K562 (cell line): Measurements from ENCODE around the gene TLE6.

Experiments used
- AFF1 ChIP-seq, 2 experiments: fragments of 450-650 bp; IDR thresholded peaks; 2 replicates each; pipeline ENCODE4 v1.6.1; 2018; ENCODE audit warnings: mild to moderate bottlenecking in 2 of 2, low read depth in 1 of 2; ENCODE audit not compliant: partially characterized antibody in 2 of 2
- CBX1 ChIP-seq: sonication (generic); IDR thresholded peaks from 2 replicates; pipeline ENCODE4 v1.6.1; 2016; ENCODE audit warnings: antibody characterized with exemption, low read depth, mild to moderate bottlenecking
- HDAC2 ChIP-seq: fragments of 450-650 bp; IDR thresholded peaks from 2 replicates; pipeline ENCODE4 v1.6.1; 2016; ENCODE audit warnings: mild to moderate bottlenecking
- LEF1 ChIP-seq: fragments of 450-650 bp; IDR thresholded peaks from 2 replicates; pipeline ENCODE4 v1.6.1; 2016; ENCODE audit warnings: mild to moderate bottlenecking
- MYC ChIP-seq, 2 experiments: fragments of 250-450 bp in 1 of 2; sonication (Bioruptor Pico) in 1 of 2; IDR thresholded peaks; 2 replicates each; pipeline versions ENCODE4 v1.5.1 to v1.6.1; 2012 to 2021; ENCODE audit warnings: low read depth in 2 of 2, borderline replicate concordance in 1 of 2, improper control_type of control experiment in 1 of 2, low read length in 1 of 2, mild to moderate bottlenecking in 1 of 2, moderate library complexity in 1 of 2
- NR2C2 ChIP-seq, 2 experiments: fragments of 200-800 bp in 1 of 2; sonication (Bioruptor generic) in 1 of 2; sonication (generic) in 1 of 2; formaldehyde crosslinking in 1 of 2; IDR thresholded peaks; 2 replicates each; pipeline versions ENCODE4 v1.6.1 to v1.8.0; 2016 to 2022; ENCODE audit warnings: mild to moderate bottlenecking in 1 of 2, missing compliant biosample characterization in 1 of 2, missing genetic modification characterization in 1 of 2, missing genetic modification reagents in 1 of 2
- SP1 ChIP-seq: sonication (generic); formaldehyde crosslinking; IDR thresholded peaks from 2 replicates; pipeline ENCODE4 v1.8.1; 2022; ENCODE audit warnings: mild to moderate bottlenecking, missing genetic modification reagents
- ZBTB1 ChIP-seq: sonication (generic); formaldehyde crosslinking; IDR thresholded peaks from 2 replicates; pipeline ENCODE4 v1.8.1; 2023; ENCODE audit warnings: missing genetic modification reagents, low read depth, mild to moderate bottlenecking, borderline replicate concordance
- ZBTB43 ChIP-seq: sonication (generic); formaldehyde crosslinking; IDR thresholded peaks from 2 replicates; pipeline ENCODE4 v1.8.0; 2023; ENCODE audit warnings: mild to moderate bottlenecking, missing genetic modification reagents
- TF ChIP-seq, protein P1 (sequence below), 3 experiments: IDR thresholded peaks in 2 of 3; conservative IDR thresholded peaks in 1 of 3; 2 replicates each; pipeline ENCODE4 v1.5.1; 2011 to 2012; ENCODE audit warnings: low read length in 3 of 3, mild to moderate bottlenecking in 3 of 3, control low read depth in 2 of 3, improper control_type of control experiment in 1 of 3, inconsistent platforms in 1 of 3, low read depth in 1 of 3, mixed read lengths in 1 of 3, moderate library complexity in 1 of 3; ENCODE audit not compliant: insufficient read depth in 2 of 3
- TF ChIP-seq, protein P2 (sequence below), 2 experiments: fragments of 450-650 bp; conservative IDR thresholded peaks; 2 replicates each; pipeline ENCODE4 v1.6.1; 2017; ENCODE audit warnings: mild to moderate bottlenecking in 2 of 2, moderate library complexity in 2 of 2

DNA sequence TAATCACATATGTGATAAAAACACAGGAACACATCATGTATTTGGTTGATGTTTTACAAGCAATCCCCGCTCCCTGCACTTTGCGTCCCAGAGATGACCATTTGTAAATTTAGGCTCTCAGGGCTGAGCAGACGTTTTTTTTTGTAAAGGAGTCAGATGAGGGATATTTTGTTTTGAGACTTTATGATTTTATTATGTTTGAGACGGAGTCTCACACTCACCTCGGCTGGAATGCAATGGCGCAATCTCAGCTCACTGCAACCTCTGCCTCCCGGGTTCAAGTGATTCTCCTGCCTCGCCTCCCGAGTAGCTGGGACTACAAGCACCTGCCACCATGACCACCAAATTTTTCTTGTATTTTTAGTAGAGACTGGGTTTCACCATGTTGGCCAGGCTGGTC is 1.4 kb downstream of the TLE6 start:
- TF ChIP-seq ZBTB1 (no peak), CBX1 (no peak), NR2C2 (CRISPR knock-in tag; IDR thresholded peaks at IDR 0.05) (no peak), NR2C2 (tag; IDR thresholded peaks at IDR 0.05) (no peak), MYC (IDR thresholded peaks at IDR 0.05; ENCODE audit: low read depth, low read length) (no peak), MYC (CRISPR knock-in tag; IDR thresholded peaks at IDR 0.05; ENCODE audit: borderline replicate concordance, low read depth) (no peak), SP1 (CRISPR knock-in tag) (no peak), ZBTB43 (CRISPR knock-in tag) (no peak), HDAC2 (no peak), LEF1 (no peak), AFF1 (IDR thresholded peaks at IDR 0.05; ENCODE audit: low read depth in 1 of 2, partially characterized antibody in 2 of 2) (no peak)
- TF ChIP-seq, protein P1, sequence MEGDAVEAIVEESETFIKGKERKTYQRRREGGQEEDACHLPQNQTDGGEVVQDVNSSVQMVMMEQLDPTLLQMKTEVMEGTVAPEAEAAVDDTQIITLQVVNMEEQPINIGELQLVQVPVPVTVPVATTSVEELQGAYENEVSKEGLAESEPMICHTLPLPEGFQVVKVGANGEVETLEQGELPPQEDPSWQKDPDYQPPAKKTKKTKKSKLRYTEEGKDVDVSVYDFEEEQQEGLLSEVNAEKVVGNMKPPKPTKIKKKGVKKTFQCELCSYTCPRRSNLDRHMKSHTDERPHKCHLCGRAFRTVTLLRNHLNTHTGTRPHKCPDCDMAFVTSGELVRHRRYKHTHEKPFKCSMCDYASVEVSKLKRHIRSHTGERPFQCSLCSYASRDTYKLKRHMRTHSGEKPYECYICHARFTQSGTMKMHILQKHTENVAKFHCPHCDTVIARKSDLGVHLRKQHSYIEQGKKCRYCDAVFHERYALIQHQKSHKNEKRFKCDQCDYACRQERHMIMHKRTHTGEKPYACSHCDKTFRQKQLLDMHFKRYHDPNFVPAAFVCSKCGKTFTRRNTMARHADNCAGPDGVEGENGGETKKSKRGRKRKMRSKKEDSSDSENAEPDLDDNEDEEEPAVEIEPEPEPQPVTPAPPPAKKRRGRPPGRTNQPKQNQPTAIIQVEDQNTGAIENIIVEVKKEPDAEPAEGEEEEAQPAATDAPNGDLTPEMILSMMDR (IDR thresholded peaks at IDR 0.05 in 2 of 3, conservative IDR thresholded peaks at IDR 0.05 in 1 of 3; ENCODE audit: insufficient read depth in 2 of 3, low read depth in 1 of 3, low read length in 3 of 3) = no peak
- TF ChIP-seq, protein P2, sequence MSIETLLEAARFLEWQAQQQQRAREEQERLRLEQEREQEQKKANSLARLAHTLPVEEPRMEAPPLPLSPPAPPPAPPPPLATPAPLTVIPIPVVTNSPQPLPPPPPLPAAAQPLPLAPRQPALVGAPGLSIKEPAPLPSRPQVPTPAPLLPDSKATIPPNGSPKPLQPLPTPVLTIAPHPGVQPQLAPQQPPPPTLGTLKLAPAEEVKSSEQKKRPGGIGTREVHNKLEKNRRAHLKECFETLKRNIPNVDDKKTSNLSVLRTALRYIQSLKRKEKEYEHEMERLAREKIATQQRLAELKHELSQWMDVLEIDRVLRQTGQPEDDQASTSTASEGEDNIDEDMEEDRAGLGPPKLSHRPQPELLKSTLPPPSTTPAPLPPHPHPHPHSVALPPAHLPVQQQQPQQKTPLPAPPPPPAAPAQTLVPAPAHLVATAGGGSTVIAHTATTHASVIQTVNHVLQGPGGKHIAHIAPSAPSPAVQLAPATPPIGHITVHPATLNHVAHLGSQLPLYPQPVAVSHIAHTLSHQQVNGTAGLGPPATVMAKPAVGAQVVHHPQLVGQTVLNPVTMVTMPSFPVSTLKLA (conservative IDR thresholded peaks at IDR 0.05) = no peak
